HK-2 (cell line): Measurements from ENCODE around the gene QRICH1.

Source experiments
- DNase-seq: peaks from one replicate; pipeline ENCODE4 v3.0.0-alpha.2; 2018; ENCODE audit not compliant: unreplicated experiment

The QRICH1 gene

DNA sequence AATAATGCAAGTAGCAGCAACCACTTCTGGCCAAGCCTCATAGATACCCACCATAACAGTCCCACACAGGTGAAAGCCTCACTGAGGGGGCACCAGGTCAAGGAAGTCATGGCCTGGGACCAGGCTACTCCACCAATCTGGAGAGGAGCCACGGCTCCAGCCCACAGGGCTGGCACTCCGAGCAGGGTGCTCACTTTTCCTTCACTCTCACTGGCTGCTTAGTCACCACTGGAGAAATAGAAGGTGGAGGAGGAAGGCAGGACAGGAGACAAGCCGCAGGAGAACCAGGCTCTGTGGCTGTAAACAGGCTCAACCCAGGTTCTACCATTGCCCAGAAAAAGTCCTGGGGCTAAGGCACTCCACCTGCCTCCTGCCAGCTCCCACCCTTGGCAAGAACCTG is 25.6 kb upstream of the QRICH1 start:
- no peak for DNase-seq

DNA sequence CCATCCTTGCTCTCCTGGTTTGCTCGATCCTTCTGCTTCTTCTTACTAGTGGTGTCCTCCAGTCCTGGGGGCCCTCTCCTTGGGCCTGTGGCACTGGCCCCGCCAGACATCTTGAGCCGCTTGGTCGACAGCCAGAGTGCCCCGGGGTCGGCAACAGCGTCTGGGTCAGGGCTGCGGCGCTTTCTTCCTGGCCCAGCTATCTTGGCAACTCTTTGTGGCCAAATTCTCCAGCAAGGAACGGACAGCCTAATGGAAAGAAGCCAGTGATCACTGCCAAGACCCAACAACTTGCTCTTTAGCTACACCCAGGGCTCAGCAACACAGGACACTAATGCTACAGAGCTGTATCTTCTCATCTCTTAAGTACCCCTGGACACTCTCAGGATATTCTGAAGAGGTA is 25.2 kb upstream of the QRICH1 start:
- no peak for DNase-seq

DNA sequence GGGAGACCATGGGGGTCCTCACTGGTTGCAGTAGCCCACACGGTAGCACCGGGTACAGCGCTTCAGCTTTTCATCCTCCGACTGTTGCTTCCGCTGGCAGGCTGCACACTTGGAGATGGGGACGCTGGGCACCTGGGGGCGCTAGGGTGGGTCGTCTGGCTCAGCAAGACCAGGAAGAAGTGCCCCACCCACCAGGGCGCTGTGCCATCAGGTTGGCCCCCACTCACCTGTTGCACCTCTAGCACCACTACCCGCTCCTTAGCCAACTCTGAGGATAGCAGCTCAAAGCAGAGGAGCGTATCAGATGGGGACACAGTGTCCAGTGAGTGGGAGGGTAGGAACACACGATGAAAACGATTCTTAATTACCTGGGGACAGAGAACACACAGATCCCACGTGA is 18.4 kb upstream of the QRICH1 start:
- DNase-seq: no peak

DNA sequence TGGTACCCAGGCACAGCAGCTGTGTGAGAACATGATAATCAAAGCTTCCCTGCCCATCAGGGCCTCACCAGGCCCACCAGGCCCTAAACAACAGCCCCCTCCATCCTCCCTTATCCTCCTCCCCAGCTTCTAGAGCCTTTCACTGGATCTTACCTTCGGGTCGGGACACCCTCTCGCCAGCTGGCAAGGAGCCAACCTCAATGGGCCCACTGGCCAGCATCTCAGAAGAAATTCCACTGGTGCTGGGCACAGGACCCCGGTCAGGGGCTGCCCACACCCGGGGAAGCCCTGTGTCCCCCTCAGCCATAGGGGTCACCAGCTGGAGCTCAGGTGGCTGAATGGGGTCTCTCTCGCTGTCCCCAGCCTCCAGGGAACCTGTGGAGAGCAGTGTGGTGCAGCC is 17.5 kb upstream of the QRICH1 start:
- DNase-seq: no peak

DNA sequence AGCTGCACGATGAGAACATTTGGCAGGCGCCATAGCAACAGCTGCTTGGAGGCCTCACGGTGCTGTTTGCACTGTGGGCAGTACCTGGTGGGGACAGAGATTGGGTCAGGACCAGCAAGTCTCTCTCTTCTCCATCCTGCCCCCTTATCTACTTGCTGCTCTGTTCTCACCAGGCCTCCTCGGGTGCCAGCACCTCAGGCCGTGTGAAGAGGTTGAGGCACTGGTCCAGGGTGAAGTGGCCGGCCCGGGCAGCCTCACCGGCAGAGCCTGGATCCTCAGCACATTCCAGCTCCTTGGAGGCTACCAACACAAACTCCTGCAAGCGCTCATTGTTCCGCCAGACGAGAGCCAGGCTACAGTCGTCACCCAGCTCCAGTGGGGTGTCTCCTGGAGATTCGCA is 16.9 kb upstream of the QRICH1 start:
- DNase-seq: no peak

DNA sequence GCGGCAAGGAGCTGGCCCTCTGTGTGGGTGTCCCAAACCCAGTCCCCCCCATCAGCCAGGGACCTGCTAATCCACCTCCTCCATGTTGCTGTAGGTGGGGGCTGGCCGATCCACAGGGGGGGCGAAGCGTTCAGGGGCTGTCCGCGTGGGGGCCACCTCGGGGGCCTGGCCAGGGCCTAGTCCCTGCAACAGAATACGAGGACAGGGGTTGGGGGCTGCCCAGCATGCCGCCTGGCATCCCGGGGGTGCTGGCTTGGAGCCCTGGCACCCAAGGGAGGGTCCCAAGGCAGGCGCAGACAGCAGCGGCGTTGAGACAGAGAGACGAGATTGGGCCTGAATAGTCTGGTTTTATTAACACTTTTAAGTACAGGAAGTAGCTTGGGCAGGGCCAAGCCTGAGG is 14.5 kb upstream of the QRICH1 start:
- DNase-seq: no peak

DNA sequence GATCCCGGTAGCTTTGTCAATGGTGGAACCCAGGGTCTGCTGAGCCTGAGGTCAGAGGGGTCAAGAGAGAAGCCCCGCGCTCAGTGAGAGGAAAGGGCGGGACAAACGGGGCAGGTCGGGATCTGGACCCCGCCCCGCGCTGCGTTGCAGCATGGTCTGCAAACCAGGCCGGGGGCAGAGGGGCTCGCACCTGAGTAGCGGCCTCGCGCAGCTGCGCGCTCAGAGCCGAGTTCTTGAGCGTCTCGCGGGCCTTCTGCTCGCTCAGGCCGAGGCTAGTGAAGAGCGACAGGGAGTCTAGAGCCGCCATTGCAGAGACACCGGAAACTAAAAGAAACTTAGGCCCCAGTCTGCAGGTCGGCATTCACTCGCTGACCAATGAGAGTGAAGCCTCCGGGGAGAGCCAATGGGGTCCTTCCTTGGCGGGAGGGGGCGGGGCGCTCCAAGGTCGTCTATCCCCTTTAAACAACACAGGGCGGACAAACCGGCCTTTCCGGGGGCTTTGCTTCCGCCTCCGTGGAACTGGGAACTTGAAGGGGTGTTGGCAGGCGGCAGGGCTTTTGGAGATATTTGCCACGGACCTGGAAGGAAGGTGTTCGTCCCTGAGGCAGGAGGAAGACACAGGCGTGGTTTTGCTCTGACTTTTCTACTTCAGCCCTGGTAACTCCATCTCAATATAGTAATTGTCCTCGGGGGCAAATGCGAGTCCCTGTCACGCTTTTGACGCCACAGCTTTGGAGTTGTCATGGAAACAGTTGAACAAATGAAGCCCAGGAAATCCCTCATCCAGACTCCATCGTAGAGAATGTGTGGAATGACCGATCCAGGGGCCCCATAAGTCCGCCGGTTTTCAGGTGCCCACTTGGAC is 10.8 kb upstream of the QRICH1 start, which contains the start of gene QARS1:
Gene QARS1, minus strand, starts transcription at position 331 of the 865 bp plus-strand sequence. Its CDS starts 24 bp downstream, at position 307.
- DNase-seq: peak; percentile 85

DNA sequence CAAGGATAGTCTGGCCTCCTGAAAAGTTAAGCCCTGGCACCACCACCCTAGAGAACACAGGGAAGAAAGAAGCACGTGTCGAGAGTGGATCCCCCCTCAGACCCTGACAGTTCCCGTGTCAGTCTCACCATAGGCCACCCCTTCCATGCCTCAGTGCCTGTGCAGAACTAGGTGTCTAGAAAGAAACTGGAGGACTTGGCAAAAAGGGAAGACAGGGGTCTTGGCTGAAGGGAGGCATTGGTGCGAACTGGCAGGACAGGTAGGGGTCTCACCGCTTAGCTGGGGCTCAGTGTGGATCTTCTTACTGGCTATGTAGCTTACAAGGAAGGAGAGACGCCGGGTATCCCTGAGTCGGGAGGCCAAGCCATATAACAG is 10.2 kb upstream of the QRICH1 start:
- no peak for DNase-seq

DNA sequence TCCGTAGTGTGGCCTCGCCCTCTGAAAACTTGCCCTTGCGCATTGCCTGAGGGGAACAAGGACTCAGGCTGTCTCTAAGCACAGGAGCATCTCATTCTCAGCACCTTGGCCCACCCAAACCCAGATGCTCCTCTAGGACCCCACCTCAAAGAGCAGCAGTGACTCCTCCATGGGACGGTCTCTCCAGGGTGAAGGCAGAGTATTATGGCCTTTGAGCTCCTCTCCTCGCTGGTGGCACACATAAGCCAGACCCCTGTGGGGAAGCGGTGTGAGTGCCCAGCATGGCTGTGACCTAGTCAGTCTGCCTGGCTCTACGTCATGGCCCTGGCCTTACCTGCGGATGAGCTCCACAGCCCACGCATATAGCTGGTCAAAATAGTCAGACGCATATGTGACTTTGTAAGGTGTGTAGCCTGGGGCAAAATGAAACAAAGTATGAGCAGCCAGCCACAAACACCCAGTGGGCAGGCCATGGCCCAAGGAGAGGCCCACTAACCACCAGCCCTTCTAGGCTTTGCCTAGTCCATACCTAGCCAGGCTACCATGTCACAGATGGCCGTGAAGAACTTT is 6.3 kb upstream of the QRICH1 start:
- DNase-seq: no peak

DNA sequence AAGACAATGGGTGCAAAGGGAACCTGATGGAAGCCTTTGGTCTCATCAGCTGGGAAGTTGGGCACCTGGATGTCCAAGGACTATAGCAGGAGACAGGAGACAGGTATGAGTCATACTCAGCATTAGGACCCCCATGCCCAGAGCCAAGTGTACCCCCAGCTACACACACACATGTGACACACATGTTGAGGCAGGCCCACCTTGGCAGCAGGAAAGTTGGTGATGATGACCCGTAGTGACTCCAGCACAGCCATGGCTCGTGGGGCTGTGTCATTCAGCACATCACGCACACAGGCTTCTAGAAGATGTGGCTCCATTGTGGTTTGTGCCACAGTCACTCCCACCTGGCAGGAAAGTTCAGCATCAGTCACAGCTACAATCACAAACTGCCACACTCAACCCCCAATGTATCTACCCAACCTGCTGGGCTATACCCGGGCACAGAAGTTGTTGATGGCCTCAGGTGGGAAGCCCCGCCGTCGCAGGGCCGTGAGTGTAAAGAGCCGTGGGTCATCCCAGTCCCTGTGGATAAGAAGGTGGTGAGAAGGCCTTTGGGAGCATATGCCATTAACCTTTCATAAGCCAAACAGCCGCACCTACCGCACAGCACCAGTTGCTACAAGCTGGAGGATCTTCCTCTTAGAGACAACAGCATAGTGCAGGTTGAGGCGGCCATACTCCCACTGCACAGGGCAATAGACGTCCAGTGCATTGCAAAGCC is 5.2 kb upstream of the QRICH1 start:
- DNase-seq: no peak

DNA sequence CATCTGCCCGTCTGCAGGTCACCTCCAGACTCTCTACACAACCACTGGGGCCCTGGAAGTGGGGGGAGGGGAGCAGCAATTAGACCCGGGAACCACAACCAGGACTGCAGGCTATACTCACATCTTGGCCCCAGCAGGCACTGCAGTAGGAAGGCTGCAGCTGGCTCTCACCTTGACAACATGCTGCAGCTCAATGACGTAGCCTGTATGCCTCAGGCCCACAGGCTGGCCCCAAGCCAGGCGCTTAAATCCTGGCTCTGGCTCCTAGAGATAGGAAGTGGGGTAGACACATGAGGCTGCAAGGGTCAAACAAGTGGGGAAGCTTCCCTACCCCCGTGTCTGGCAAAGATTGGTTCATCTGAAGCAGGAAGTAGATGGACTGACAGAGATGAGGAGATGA is 4.6 kb upstream of the QRICH1 start:
- DNase-seq: peak; percentile 9

DNA sequence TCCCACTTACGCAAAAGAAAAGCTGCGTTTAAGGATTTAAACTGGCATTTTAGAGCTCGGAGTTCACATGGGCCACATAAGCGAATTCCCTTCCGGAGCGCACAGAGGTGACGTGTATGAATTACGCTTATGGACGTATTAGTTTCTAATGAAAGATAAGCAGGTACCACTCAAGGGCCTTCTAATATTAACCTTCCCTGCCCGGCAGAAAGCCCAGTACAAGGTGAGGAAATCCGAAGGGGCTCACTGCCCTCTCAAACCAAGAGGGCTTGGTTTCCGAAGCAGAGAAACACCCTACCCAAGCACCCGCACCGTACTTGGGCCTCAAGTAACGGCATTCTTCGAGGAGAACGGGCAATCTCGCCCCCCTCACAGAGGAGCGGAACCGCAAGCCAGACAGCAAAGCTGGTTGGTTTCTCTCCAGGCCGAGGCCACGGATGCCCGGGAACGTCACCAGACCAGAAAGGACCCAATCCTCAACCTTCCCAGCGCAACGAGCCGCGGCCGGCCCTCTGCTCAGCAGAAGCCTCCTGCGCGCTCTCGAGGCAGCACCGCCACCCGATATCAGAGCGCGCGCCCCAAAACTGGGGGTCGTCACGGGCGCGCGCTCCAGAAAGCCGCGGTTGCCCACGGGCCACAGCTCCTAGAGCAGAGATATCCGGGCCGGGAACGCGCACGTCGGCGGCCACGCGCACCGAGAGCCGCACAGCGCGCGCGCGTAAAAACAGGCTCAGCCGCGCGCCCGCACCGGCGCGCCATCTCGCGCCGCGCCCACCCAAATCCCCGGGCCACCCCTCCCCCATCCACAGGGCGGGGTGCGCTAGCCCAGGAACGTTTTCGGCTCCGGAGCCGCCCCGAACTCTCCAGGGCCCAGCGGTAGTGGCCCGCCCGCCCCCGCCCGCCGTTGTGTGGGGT is 676 bp downstream of the QRICH1 start:
- peak; percentile 62 for DNase-seq

DNA sequence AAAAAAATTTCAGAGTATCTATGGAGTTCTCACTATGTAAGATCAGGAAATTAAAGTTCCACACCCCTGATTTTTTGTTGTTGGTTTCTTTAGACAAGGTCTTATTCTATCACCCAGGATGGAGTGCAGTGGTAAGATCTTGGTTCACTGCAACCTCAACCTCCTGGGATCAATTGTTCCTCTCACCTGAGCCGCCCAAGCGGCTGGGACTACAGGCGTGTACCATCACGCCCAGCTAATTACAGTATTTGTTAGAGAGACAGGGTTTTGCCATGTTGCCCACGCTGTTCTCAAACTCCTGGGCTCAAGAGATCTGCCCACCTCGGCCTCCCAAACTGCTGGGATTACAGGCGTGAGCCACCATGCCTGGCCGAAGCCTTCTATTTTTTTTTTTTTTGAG is 12.4 kb downstream of the QRICH1 start:
- no peak for DNase-seq

DNA sequence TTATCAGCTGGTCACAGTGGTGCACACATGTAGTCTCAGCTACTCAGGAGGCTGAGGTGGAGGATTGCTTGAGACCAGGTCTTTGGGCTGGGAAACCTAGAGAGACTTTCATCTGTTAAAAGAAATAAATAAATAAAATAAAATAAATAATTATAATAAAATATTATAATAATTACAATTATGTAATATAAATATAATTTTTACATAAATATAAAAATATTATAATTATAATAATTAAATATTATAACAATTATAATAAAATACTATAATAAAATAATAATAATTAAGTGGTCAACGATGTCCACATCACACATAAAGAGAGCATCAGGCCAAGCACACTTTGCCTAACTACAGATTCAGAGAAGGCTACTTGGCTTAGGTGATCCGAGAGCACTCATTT is 14.6 kb downstream of the QRICH1 start:
- no peak for DNase-seq

DNA sequence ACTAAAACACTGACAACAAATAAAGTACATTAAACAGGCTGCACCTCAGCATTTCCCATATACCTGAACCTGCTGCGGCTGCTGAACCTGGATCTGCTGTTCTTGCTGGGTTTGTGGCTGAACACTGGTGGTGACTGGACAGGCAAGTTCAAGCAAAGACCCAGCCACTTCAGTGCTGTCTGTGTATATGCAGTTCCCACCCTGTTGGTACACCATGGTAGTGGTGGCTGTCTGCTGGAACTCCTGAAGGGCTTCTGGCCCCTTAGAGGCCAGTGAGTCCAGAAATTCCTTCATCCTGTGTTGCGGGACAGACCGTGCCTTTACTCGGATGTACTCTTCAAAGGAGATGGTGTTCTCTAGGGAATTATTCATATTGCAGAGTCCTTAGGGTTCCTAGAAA is 17.2 kb downstream of the QRICH1 start:
- no peak for DNase-seq

DNA sequence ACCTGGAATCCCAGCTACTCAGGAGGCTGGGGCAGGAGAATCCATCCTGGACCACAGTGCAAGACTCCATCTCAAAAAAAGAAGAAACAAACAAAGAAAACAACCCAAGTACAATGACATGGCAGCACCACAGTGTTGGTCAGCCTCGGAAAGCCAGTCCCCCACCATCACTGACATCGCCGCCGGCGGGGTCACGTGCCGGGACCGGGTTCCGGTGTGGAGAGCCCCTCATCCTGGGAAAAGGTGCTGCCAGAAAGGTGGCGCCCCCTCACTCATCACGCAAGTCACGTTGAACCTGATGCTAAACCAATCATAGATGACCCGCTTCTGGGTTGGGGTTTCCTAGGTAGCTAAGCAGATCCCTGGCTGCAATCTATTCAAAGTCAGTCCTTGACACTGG is 17.8 kb downstream of the QRICH1 start:
- DNase-seq: no peak

DNA sequence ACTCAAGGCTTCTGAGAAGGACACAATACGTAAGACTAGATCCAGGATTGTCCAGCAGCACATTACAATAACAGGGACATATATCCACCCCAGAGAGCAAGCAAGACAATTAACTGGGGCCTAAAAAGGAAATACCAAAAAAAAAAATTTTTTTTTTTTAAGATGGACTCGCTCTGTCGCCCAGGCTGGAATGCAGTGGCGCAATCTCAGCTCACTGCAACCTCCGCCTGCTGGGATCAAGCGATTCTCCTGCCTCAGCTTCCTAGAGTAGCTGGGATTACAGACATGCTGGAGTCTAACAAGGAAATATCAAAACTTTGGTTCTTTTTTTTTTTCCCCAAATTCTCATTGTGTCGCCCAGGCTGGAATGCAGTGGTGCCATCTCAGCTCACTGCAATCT is 35.9 kb downstream of the QRICH1 start:
- DNase-seq: no peak

DNA sequence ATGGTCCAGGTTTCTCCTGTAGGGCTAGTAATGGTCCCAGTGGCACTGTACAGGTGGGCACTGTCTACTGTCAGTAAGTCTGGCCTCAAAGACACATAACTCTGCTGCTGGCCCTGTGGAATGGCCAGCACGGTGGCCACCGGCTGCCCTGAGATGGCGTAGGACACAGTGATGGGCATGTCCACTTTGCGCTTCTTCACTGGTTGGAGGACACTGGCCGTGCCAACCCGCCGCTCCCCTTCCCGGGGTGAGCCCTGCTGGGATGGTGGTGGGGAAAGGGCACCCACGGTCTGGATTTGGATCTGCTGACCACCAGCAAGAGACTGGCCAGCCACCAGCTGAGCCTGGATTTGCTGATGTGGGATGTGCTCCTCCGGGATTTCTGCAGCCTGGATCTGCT is 36.6 kb downstream of the QRICH1 start:
- DNase-seq: no peak

DNA sequence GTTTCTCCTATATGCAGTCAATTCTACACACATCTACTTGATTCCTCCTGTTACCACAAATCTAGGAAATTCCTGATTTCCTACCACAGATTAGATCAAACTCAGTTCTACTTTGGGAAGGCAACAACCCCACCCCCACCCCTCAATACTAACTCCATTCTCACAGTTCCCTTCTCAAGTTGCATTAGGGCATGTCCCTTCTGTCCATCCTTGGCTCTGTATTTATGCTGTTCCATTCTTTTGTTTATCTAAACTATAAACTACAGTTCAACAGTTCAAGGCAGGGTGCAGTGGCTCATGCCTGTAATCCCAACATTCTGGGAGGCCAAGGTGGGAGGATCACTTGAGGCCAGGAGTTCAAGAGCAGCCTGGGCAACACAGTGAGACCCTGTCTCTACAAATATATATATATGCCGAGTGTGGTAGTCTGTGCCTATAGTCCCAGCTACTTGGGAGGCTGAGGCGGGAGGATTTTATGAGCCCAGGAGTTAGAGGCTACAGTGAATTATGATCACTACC is 39.5 kb downstream of the QRICH1 start:
- no peak for DNase-seq

DNA sequence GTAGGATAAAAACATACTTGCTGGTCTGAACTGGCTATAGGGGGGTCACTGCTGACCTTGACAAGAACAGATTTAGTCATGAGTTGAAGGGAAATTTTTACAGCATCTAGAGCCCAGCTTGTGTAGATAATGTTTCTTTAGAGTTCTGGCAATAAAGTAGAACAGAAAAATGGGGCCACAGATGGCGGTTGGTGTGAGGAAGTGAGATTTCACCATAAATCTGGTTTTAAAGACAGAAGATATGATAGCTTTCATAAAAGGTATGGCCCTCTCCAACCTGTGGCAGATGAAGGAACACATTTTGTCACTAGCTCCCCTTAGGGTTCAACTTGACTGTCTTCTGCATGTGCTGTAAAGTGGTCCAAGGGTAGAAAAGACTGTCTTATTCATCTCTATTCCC is 40.3 kb downstream of the QRICH1 start:
- DNase-seq: no peak

DNA sequence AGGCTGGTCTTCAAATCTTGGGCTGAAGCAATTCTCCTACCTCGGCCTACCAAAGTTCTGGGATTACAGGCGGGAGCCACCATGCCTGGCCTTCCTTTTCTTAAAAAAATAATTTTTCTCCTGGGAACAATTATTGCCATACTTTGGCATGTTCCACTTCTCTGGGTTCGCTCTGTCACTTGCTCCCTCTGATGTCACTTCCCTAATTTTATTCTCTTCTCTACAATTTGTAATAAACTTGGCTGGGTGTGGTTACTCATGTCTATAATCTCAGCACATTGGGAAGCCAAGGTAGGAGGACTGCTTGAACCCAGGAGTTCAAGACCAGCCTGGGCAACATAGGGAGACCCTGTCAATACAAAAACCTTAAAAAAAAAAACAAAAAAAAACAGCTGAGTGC is 58.6 kb downstream of the QRICH1 start:
- no peak for DNase-seq

DNA sequence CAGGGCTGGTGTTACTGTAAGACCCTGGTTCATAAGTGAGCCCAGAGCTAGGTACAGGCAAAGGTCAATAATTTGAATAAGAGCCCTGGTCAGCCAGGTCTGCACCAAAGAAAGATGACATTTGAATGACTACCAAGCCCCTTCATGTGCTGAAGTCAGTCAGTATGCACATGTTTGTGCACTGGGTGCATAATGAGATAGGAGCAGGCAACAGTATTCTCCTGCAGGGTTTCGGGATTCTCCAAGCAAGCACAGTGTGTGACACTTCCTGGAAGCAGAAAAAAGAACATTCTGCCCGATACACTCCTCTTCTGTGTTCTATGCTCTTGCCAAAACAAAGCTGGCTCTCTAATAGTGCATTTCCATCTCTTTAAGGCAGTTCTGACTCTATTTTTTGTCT is 59.2 kb downstream of the QRICH1 start:
- no peak for DNase-seq
